Ishikawa (cell line): Measurements from ENCODE around the gene GALNT9.

Source experiments
- CEBPB ChIP-seq: IDR thresholded peaks from 2 replicates; pipeline ENCODE4 v1.6.1; 2012
- CREB1 ChIP-seq: IDR thresholded peaks from 2 replicates; pipeline ENCODE4 v1.6.1; 2012; ENCODE audit warnings: low read depth
- EGR1 ChIP-seq: IDR thresholded peaks from 2 replicates; pipeline ENCODE4 v1.6.1; 2012
- EP300 ChIP-seq: IDR thresholded peaks from 2 replicates; pipeline ENCODE4 v1.6.1; 2012; ENCODE audit warnings: borderline replicate concordance
- FOXM1 ChIP-seq: IDR thresholded peaks from 2 replicates; pipeline ENCODE4 v1.6.1; 2012; ENCODE audit warnings: low read depth, borderline replicate concordance
- NFIC ChIP-seq: IDR thresholded peaks from 2 replicates; pipeline ENCODE4 v1.6.1; 2012
- RAD21 ChIP-seq: IDR thresholded peaks from 2 replicates; pipeline ENCODE4 v1.6.1; 2012; ENCODE audit warnings: low read depth
- TAF1 ChIP-seq: IDR thresholded peaks from 2 replicates; pipeline ENCODE4 v1.6.1; 2012; ENCODE audit warnings: low read depth, mild to moderate bottlenecking
- TCF12 ChIP-seq: IDR thresholded peaks from 2 replicates; pipeline ENCODE4 v1.6.1; 2012; ENCODE audit warnings: low read depth
- TEAD4 ChIP-seq: IDR thresholded peaks from 2 replicates; pipeline ENCODE4 v1.6.1; 2012
- USF1 ChIP-seq: IDR thresholded peaks from 2 replicates; pipeline ENCODE4 v1.6.1; 2012
- YY1 ChIP-seq: IDR thresholded peaks from 2 replicates; pipeline ENCODE4 v1.6.1; 2012; ENCODE audit warnings: low read depth
- ZBTB7A ChIP-seq: IDR thresholded peaks from 2 replicates; pipeline ENCODE4 v1.6.1; 2012; ENCODE audit warnings: low read depth
- TF ChIP-seq, protein P1 (sequence below): IDR thresholded peaks from 2 replicates; pipeline ENCODE4 v1.6.1; 2012; ENCODE audit warnings: low read depth, mild to moderate bottlenecking
- TF ChIP-seq, protein P2 (sequence below): IDR thresholded peaks from 2 replicates; pipeline ENCODE4 v1.6.1; 2012

The GALNT9 gene

GRCh38 chr12:132295101-132295526 lies 34.3 kb downstream of the GALNT9 start:
- TF ChIP-seq TAF1 (no peak), USF1 (no peak), YY1 (no peak), CEBPB (no peak), NFIC (no peak), TEAD4 (no peak), RAD21 (no peak), CREB1 (no peak), EGR1 (no peak), TCF12 (no peak), EP300 (no peak), FOXM1 (no peak), ZBTB7A (no peak)
- TF ChIP-seq, protein P1, sequence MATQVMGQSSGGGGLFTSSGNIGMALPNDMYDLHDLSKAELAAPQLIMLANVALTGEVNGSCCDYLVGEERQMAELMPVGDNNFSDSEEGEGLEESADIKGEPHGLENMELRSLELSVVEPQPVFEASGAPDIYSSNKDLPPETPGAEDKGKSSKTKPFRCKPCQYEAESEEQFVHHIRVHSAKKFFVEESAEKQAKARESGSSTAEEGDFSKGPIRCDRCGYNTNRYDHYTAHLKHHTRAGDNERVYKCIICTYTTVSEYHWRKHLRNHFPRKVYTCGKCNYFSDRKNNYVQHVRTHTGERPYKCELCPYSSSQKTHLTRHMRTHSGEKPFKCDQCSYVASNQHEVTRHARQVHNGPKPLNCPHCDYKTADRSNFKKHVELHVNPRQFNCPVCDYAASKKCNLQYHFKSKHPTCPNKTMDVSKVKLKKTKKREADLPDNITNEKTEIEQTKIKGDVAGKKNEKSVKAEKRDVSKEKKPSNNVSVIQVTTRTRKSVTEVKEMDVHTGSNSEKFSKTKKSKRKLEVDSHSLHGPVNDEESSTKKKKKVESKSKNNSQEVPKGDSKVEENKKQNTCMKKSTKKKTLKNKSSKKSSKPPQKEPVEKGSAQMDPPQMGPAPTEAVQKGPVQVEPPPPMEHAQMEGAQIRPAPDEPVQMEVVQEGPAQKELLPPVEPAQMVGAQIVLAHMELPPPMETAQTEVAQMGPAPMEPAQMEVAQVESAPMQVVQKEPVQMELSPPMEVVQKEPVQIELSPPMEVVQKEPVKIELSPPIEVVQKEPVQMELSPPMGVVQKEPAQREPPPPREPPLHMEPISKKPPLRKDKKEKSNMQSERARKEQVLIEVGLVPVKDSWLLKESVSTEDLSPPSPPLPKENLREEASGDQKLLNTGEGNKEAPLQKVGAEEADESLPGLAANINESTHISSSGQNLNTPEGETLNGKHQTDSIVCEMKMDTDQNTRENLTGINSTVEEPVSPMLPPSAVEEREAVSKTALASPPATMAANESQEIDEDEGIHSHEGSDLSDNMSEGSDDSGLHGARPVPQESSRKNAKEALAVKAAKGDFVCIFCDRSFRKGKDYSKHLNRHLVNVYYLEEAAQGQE = no peak
- TF ChIP-seq, protein P2, sequence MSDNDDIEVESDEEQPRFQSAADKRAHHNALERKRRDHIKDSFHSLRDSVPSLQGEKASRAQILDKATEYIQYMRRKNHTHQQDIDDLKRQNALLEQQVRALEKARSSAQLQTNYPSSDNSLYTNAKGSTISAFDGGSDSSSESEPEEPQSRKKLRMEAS = no peak

- no peak for TF ChIP-seq TAF1
Measured at GRCh38 chr12:132294121-132295034, 35.0 kb downstream of the GALNT9 start.

DNA sequence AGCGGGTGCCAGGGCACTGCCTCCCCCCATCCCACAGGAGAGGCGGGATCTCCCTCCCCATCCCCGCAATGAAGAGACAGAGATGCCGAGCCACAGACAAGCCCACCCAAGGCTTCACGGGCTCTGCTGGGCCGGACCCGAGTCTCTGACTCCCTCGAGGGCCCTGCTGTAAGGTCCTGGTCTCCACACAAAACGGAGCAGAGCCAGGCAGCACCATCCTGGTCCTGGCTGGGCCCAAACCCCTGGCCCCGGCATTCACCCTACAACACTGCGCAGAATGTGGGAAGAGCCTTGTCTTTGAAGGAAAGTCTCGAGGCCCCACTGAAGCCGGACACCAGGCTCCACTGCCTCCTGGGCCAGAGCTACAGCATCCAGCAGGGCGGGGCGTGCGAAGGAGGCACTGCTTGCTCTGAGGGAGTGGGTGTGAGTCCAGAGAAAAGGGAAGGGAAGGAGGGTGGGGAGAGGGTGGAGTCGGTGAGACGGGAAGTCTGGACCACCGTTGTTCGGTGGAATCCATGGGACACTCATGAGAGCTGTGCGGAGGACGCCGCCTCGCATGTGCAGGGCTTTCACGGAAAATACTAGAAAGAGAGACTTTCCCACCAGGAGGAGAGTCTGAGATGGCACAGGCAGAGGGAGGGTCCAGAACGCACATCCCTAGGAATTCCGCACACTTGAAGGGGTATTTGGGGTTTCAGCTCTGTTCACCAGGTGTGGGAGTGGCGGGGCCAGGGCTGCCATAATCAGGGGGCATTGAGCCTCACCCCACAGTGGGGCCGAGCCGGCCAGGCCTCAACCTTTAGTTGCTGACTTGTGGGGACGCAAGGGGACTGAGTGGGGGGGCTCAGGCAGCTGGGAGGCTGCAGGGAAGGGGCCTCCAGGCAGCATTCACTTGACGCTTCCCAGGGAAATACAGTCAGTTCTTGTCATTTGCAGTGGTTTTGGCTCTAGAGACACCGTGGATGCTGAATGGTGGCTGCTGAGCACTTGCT lies 36.8 kb downstream of the GALNT9 start:
- no peak for TF ChIP-seq RAD21
- no peak for TF ChIP-seq EGR1
- TF ChIP-seq EP300 = no peak
- TF ChIP-seq TEAD4 = no peak
- TF ChIP-seq YY1 = no peak
- TF ChIP-seq, protein P2 = no peak
- no peak for TF ChIP-seq TCF12
- TF ChIP-seq USF1 = no peak
- no peak for TF ChIP-seq NFIC
- TF ChIP-seq ZBTB7A = no peak
- TF ChIP-seq FOXM1 = no peak
- TF ChIP-seq CREB1 = no peak
- no peak for TF ChIP-seq TAF1
- TF ChIP-seq, protein P1 = no peak
- no peak for TF ChIP-seq CEBPB

GRCh38 chr12:132291402-132292175 lies 37.8 kb downstream of the GALNT9 start:
- TF ChIP-seq FOXM1 (no peak), CREB1 (no peak), RAD21 (no peak), TEAD4 (no peak), CEBPB (no peak), EGR1 (no peak), ZBTB7A (no peak), TCF12 (no peak), YY1 (no peak), EP300 (no peak), TAF1 (no peak), USF1 (no peak), NFIC (no peak)
- TF ChIP-seq, protein P2 = no peak
- TF ChIP-seq, protein P1 = no peak
